Neural cell (in vitro differentiated cells): Measurements from ENCODE around the gene C22orf15.

Source experiments
- EP300 ChIP-seq: fragments of 450-650 bp; conservative IDR thresholded peaks from 2 replicates; pipeline ENCODE4 v1.6.1; 2014; ENCODE audit warnings: antibody characterized with exemption, mild to moderate bottlenecking, moderate library complexity; ENCODE audit not compliant: poor library complexity, severe bottlenecking
- EZH2 ChIP-seq: fragments of 200-600, 300-800 bp; shearing (Covaris generic), sonication (generic); IDR thresholded peaks from 2 replicates; pipeline ENCODE4 v1.6.1; 2014; ENCODE audit warnings: antibody characterized with exemption, low read length, borderline replicate concordance, mild to moderate bottlenecking; ENCODE audit not compliant: insufficient read depth, poor library complexity, severe bottlenecking
- POLR2AphosphoS5 ChIP-seq: IDR thresholded peaks from 2 replicates; pipeline ENCODE4 v1.6.1; 2012
- TAF1 ChIP-seq: IDR thresholded peaks from 2 replicates; pipeline ENCODE4 v1.6.1; 2012; ENCODE audit warnings: low read depth
- TF ChIP-seq, protein P1 (sequence below): fragments of 450-650 bp; IDR thresholded peaks from 2 replicates; pipeline ENCODE4 v1.5.1; 2014; ENCODE audit warnings: antibody characterized with exemption, mild to moderate bottlenecking, moderate library complexity; ENCODE audit not compliant: poor library complexity, severe bottlenecking

GRCh38 chr22:23779731-23780130 lies 16.9 kb downstream of the C22orf15 start:
- TF ChIP-seq, protein P1, sequence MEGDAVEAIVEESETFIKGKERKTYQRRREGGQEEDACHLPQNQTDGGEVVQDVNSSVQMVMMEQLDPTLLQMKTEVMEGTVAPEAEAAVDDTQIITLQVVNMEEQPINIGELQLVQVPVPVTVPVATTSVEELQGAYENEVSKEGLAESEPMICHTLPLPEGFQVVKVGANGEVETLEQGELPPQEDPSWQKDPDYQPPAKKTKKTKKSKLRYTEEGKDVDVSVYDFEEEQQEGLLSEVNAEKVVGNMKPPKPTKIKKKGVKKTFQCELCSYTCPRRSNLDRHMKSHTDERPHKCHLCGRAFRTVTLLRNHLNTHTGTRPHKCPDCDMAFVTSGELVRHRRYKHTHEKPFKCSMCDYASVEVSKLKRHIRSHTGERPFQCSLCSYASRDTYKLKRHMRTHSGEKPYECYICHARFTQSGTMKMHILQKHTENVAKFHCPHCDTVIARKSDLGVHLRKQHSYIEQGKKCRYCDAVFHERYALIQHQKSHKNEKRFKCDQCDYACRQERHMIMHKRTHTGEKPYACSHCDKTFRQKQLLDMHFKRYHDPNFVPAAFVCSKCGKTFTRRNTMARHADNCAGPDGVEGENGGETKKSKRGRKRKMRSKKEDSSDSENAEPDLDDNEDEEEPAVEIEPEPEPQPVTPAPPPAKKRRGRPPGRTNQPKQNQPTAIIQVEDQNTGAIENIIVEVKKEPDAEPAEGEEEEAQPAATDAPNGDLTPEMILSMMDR, result no peak
- TF ChIP-seq TAF1 (no peak), POLR2AphosphoS5 (no peak), EP300 (no peak), EZH2 (no peak)
